Peyer's patch (tissue), 4 donors: ENCODE data around the gene LGALS9B.
"Not testable (repeated sequence)": the region's sequence is repeated elsewhere in the genome, so short reads cannot be mapped to it uniquely, and the experiment has no call there.

Experiments used
- CTCF ChIP-seq, 6 experiments: fragments of 450-650 bp in 4 of 6; fragments of 200-600 bp in 2 of 6; sonication (generic) in 1 of 6; IDR thresholded peaks; one replicate each; pipeline ENCODE4 v1.5.1; 2017 to 2019; ENCODE audit warnings: antibody characterized with exemption in 6 of 6, mild to moderate bottlenecking in 3 of 6, moderate library complexity in 1 of 6
- POLR2A ChIP-seq, 2 donors: fragments of 450-650 bp; IDR thresholded peaks; one replicate each; pipeline ENCODE4 v1.5.1; 2017; ENCODE audit warnings: antibody characterized with exemption in 2 of 2, mild to moderate bottlenecking in 2 of 2, moderate library complexity in 2 of 2

- not testable (repeated sequence) for TF ChIP-seq CTCF, POLR2A (IDR thresholded peaks at IDR 0.05)
Observed at GRCh38 chr17:20484930-20485329, 17.6 kb upstream of the LGALS9B start.
